ENCODE measurements around the gene RABL2B. TPM values are rescaled to one million over a fixed set of nuclear protein-coding genes. Genes with fewer than 3 reads are reported as not detected.

The RABL2B gene
- total RNA-seq, 1 experiment from 2014 or later = 38.4 TPM

- Mint-ChIP-seq H3K27ac (ENCODE audit: unreplicated experiment) (no peak overlapping the region), H3K36me3 (ENCODE audit: insufficient read depth, unreplicated experiment) (peaks cover 4% of the 10 kb centered on the region), H3K9me3 (ENCODE audit: low read depth, unreplicated experiment) (no peaks in the 10 kb centered on the region), H3K27me3 (ENCODE audit: unreplicated experiment) (peaks cover 51% of the 10 kb centered on the region), H3K4me1 (ENCODE audit: low read depth, unreplicated experiment) (peaks cover 5% of the 10 kb centered on the region), H3K4me3 (ENCODE audit: low read depth, unreplicated experiment) (no peak overlapping the region)
- CTCF ChIA-PET = no interaction called here
- DNase-seq = no peak
- no TSS peak for BruUV-seq (replicated peaks)
- intact Hi-C loops (cut with micrococcal nuclease; ENCODE audit: unreplicated experiment) = no loop called here
- no peak for TF ChIP-seq CTCF (IDR thresholded peaks at IDR 0.05; ENCODE audit: unreplicated experiment)
These were observed 55.5 kb downstream of the RABL2B start for GRCh38 chr22:50727678-50728522.

- TF ChIP-seq CTCF (IDR thresholded peaks at IDR 0.05; ENCODE audit: unreplicated experiment) = no peak
- H3K9me3 Mint-ChIP-seq (ENCODE audit: low read depth, unreplicated experiment) = no peaks in the 10 kb centered on the region
- BruUV-seq (replicated peaks) = no TSS peak
- H3K4me3 Mint-ChIP-seq (ENCODE audit: low read depth, unreplicated experiment) = no peak overlapping the region
- intact Hi-C loops (cut with micrococcal nuclease; ENCODE audit: unreplicated experiment) = no loop called here
- CTCF ChIA-PET = no interaction called here
- no peak overlapping the region for H3K27ac Mint-ChIP-seq (ENCODE audit: unreplicated experiment)
- H3K27me3 Mint-ChIP-seq (ENCODE audit: unreplicated experiment) = peaks cover 48% of the 10 kb centered on the region
- H3K4me1 Mint-ChIP-seq (ENCODE audit: low read depth, unreplicated experiment) = no peaks in the 10 kb centered on the region
- no peak for DNase-seq
- H3K36me3 Mint-ChIP-seq (ENCODE audit: insufficient read depth, unreplicated experiment) = no peaks in the 10 kb centered on the region
These were observed 56.6 kb downstream of the RABL2B start for GRCh38 chr22:50726643-50727340.

GRCh38 chr22:50725597-50725996 lies 57.8 kb downstream of the RABL2B start:
- intact Hi-C loops (cut with micrococcal nuclease; ENCODE audit: unreplicated experiment) = no loop called here
- H3K4me3 Mint-ChIP-seq (ENCODE audit: low read depth, unreplicated experiment) = no peak overlapping the region
- no peaks in the 10 kb centered on the region for H3K4me1 Mint-ChIP-seq (ENCODE audit: low read depth, unreplicated experiment)
- TF ChIP-seq CTCF (IDR thresholded peaks at IDR 0.05; ENCODE audit: unreplicated experiment) = no peak
- no peaks in the 10 kb centered on the region for H3K36me3 Mint-ChIP-seq (ENCODE audit: insufficient read depth, unreplicated experiment)
- BruUV-seq (replicated peaks) = no TSS peak
- H3K27ac Mint-ChIP-seq (ENCODE audit: unreplicated experiment) = no peak overlapping the region
- no peak for DNase-seq
- CTCF ChIA-PET = no interaction called here
- no peaks in the 10 kb centered on the region for H3K9me3 Mint-ChIP-seq (ENCODE audit: low read depth, unreplicated experiment)
- H3K27me3 Mint-ChIP-seq (ENCODE audit: unreplicated experiment) = peaks cover 44% of the 10 kb centered on the region

GRCh38 chr22:50724616-50725015 lies 58.8 kb downstream of the RABL2B start:
- CTCF ChIA-PET = no interaction called here
- no peaks in the 10 kb centered on the region for H3K9me3 Mint-ChIP-seq (ENCODE audit: low read depth, unreplicated experiment)
- no peak for DNase-seq
- no peak overlapping the region for H3K4me3 Mint-ChIP-seq (ENCODE audit: low read depth, unreplicated experiment)
- H3K36me3 Mint-ChIP-seq (ENCODE audit: insufficient read depth, unreplicated experiment) = no peaks in the 10 kb centered on the region
- H3K4me1 Mint-ChIP-seq (ENCODE audit: low read depth, unreplicated experiment) = no peaks in the 10 kb centered on the region
- no peak overlapping the region for H3K27ac Mint-ChIP-seq (ENCODE audit: unreplicated experiment)
- H3K27me3 Mint-ChIP-seq (ENCODE audit: unreplicated experiment) = peaks cover 45% of the 10 kb centered on the region
- no TSS peak for BruUV-seq (replicated peaks)
- intact Hi-C loops (cut with micrococcal nuclease; ENCODE audit: unreplicated experiment) = no loop called here
- no peak for TF ChIP-seq CTCF (IDR thresholded peaks at IDR 0.05; ENCODE audit: unreplicated experiment)
